ENCODE results near the gene RBCK1.
"Not testable (repeated sequence)": the region's sequence is repeated elsewhere in the genome, so short reads cannot be mapped to it uniquely, and the experiment has no call there.

Gene RBCK1

DNA sequence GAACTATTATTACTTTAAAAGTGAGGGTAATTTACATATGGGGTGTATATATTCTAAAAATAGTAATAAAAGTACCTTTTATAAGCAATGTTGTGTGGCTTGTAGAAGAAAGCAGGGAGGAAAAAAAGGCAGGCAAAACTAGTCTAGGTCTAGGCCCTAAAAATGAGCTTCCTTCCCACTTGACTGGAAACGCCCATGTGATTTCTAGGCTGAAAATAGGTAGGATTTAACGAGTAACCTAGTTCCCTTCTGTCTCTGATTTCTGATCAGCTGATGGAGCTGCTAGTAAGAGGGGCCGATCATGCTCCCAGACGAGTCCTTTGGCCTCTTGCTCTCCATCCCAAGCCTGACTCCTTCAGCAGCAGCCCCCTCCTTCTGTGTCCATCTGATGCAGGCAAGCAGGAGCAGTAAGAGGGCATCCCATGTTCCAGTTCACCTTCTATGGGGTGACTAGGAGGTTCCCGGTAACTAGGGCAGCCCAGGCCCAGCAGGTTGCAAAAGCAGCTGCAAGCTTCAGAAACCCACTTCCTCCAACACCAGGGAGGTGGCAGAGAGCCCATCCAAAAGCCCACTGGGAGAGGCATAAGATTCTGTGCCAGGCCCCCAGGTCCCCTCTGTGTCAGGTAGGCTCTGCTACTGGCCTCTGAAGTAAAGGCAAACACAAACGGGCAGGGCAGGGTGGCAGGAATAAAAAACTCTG lies 29.8 kb downstream of the RBCK1 start:
- DNase-seq (ENCODE audit: low spot score), result no peak

- DNase-seq (ENCODE audit: low spot score), result no peak
Measured at GRCh38 chr20:438571-439469, 30.7 kb downstream of the RBCK1 start.

DNA sequence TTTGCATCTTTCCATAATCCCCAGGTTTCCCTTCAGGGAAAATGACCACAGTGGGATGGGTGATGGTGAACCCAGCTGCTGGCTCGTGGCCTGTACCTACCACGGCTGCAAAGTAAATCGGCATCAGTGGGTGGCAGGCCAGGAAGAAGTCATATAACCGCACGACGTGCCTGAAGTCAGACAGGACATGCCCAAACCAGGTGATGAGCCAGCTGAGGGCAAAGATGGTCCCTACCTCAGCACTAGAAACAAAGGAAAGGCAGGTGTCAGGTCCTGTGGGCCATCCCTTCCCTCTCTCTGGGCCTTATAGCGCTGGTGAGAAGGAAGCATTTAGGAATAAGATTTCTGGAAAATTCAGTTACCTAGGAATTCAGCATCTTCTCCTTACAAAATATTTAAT lies 32.0 kb downstream of the RBCK1 start:
- DNase-seq (ENCODE audit: low spot score), result no peak

DNA sequence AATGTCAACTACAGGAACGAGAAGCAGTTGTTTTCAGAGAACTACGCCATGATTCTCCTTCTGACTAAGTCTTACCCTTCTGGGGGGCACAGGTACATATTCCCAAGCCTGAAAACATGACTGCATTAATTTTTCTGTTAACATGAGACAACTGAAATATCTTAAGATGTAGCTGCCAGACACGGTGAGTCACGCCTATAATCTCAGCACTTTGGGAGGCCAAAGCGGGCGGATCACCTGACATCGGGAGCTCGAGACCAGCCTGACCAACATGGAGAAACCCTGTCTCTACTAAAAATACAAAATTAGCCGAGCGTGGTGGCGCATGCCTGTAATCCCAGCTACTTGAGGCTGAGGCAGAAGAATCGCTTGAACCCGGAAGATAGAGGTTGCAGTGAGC lies 32.5 kb downstream of the RBCK1 start:
- no peak for DNase-seq (ENCODE audit: low spot score)

DNA sequence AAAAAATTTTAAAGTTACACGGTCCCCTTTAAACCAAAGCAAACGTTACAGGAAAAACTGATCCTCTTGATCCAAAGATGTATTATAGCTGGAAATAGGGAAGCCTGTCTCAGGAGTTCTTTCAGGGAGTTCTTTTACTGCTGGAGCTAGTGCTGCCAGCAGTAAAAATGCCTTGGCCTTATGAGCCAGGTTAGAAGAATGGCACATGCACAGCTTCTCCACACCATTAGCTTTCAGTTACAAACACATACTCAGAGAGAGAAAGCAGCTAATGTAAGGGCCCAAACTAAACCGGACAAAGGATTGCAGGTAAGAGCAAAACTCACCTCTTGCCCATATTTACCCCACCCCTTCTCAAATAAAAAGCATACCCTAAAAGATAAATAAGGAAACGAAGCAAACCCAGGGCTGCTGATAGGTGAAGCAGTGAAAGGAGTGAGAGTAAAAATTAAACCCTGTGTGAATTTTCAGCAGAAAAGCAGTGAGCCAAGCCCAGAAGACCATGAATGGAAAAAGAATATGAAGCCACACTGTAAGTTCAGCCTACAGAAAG lies 35.2 kb downstream of the RBCK1 start:
- no peak for DNase-seq (ENCODE audit: low spot score)

GRCh38 chr20:444117-444516 lies 36.0 kb downstream of the RBCK1 start:
- DNase-seq (ENCODE audit: low spot score), result no peak

GRCh38 chr20:444862-445426 lies 36.8 kb downstream of the RBCK1 start:
- DNase-seq (ENCODE audit: low spot score), result no peak

- no peak for DNase-seq (ENCODE audit: low spot score)
Measured at GRCh38 chr20:445514-446336, 37.6 kb downstream of the RBCK1 start.

DNA sequence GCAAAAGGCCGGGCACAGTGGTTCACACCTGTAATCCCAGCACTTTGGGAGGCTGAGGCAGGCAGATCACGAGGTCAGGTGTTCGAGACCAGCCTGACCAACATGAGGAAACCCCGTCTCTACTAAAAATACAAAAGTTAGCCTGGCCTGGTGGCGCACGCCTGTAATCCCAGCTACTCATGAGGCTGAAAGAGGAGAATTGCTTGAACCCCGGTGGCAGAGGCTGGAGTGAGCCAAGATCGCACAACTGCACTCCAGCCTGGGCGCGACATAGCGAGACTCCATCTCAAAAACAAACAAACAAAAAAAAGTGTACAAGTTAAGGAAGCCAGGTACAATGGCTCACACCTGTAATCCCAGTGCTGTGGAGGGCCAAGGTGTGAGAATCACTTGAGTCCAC lies 43.9 kb downstream of the RBCK1 start:
- DNase-seq (ENCODE audit: low spot score), result not testable (repeated sequence)

GRCh38 chr20:454951-455350 lies 46.9 kb downstream of the RBCK1 start:
- DNase-seq (ENCODE audit: low spot score), result no peak

DNA sequence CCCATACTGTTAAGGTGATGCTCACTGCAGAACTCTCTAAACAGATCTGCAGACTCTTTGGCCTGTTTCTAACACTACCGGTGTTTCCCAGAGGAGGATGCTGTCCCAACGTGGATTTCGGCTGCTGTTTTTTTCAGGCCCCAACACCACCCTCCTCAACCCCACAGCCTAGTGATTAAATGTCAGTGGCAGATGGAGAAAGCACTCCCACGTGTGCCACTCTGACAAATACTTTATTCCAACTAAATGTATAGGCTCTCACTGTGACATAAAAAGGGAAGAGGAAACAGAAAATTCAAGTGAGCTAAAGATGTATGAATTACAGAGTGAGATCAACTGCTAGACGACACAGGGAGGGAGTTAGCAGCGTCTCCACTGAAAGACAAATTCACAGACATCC lies 50.7 kb downstream of the RBCK1 start:
- DNase-seq (ENCODE audit: low spot score), result no peak

DNA sequence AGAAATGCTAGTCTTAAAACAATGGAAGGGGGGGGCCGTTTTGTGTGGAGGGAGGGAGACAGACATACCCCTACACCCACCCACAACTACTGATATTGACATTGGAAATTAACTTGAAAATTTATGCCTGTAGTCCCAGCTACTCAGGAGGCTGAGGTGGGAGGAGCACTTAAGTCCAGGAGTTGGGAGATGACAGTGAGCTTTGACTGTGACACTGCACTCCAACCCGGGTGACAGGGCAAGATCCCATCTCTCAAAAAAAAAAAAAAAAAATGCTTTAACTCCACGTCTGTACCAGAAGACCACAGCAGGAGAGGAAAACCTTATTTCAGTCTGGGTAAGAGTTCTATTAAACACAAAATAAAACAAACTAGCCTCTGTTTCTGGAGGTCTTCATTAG lies 52.1 kb downstream of the RBCK1 start:
- no peak for DNase-seq (ENCODE audit: low spot score)

DNA sequence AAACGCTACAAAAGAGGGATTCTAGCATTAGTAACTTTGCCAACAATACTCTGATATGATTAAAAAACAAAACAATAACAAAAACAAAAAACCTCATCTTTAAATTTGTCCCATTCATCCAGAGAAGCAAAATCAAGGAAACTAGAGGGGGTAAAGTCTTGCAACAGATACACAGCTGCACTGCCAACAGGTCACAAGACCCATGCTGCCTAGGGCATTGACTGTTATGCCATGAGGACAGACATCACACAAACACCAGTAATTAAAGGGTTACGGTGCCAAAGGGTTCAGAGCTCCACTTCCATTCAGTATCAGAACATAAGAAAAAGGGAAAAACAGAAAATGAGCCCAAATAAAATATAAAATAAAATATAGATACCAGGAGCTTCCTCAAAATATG lies 52.6 kb downstream of the RBCK1 start:
- no peak for DNase-seq (ENCODE audit: low spot score)

GRCh38 chr20:461254-462198 lies 53.4 kb downstream of the RBCK1 start:
- DNase-seq (ENCODE audit: low spot score), result peak; percentile 63

GRCh38 chr20:462199-462991 lies 54.3 kb downstream of the RBCK1 start, which contains the start of gene TBC1D20:
Gene TBC1D20, minus strand, starts transcription at chr20:462533. Its CDS starts 128 bp downstream, at chr20:462405.
- peak; percentile 91 for DNase-seq (ENCODE audit: low spot score)

DNA sequence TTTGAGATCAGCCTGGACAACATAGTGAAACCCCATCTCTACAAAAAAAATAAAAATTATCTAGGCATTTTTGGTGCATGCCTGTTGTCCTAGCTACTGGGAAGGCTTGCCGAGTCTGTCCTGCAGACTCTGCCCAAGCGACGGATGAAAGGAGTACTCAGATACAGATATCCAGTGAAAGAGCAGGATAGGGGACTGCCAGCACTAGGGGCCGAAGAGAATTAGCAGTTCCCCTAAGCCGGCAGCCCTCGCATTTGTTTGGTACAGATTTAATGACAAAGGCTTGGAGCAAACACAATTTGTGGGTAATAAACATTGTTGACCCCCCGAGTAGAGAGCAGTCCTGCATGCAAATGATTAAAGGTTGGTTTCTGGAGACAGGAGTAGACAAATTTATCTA lies 59.7 kb downstream of the RBCK1 start:
- no peak for DNase-seq (ENCODE audit: low spot score)

DNA sequence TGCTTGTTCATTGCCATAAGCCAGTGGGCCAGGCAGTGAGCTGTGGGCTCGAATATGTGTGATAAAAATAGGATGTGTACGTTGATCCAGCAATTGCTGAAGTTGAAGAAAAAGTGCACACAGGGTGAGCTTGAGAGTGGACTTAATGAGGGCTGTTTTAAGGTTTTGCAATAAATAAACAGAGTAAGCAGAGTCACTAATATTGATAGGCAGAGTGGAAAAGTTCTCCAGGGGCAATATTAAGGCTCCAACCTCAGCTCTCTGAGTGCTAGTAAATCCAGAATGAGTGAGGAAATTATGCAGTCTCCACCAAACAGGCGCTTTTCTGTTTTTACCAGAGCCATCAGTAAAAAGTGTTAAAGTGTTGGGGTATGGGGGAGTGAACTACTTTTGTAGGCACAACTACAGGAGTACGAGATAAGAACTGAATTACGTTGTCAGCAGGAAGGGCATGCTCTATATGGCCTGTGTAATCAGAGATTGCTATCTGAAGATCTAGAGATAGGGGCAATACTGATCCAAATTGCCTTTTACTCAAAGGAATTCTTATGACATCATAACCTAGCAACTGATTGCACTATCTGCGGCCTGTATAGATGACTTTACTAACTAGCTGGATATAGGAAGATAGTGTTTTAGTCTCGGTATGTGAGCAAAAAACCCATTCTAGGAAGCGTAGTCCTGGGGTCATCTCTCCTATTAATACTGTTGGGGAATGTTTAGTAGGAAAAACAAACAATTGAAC lies 61.8 kb downstream of the RBCK1 start:
- DNase-seq (ENCODE audit: low spot score), result no peak

DNA sequence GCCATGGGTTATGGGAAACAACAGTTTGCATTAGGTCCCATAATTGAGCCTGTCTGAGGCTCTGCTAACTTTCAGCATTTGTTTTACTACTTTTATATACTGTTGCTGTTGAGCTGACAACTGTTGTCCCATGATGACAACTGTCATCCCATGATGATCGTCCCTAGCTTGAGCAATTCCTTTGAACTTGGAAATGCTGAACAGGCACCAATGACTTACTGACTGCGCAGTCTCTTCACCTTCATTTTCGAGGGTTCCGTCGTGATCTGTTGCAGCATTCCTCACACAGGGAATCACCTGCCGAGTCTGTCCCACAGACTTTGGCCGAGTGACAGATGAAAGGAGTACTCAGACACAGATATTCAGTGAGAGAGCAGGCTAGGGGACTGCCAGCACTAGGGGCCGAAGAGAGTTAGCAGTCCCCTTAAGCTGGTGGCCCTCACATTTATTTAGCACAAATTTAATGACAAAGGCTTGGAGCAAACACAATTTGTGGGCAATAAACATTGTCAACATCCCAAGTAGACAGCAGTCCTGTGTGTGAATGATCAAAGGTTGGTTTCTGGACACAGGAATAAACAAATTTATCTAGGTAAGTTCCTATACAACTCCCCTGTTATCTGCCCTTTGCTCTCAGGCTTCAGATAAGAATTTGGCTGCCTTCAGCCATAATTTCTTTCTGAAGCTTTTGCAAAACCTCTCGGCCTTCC lies 64.2 kb downstream of the RBCK1 start:
- no peak for DNase-seq (ENCODE audit: low spot score)
